Activated B cell treated with CpG ODN at 0.5 μM for 24 hours (primary cell): Measurements from ENCODE around the gene RASA3. TPM values are rescaled to one million over a fixed set of nuclear protein-coding genes. Genes with fewer than 3 reads are reported as not detected.

Experiments
- ATAC-seq: fragments of 200-7000 bp; cut with Tn5 transposase; one replicate; pipeline ENCODE4 v1.10.0; 2021; ENCODE audit warnings: low read depth, mild to moderate bottlenecking, moderate library complexity
- CTCF ChIA-PET: fragments of 350-600 bp; sonication (Branson Sonifier 250); formaldehyde crosslinking; loops from one replicate; lab custom pipeline; 2021; ENCODE audit warnings: antibody characterized with exemption; lab: Charles Lee
- POLR2A ChIA-PET: fragments of 350-600 bp; sonication (Branson Sonifier 250); formaldehyde crosslinking; loops from one replicate; lab custom pipeline; 2021; ENCODE audit warnings: antibody characterized with exemption; lab: Charles Lee
- DNase-seq: peaks from one replicate; pipeline ENCODE4 v3.0.0; 2022
- H3K27ac Mint-ChIP-seq: one replicate; pipeline ENCODE4 v1.8.0; 2020; ENCODE audit warnings: mixed read lengths
- H3K27me3 Mint-ChIP-seq: one replicate; pipeline ENCODE4 v1.8.0; 2021; ENCODE audit warnings: mixed read lengths
- H3K36me3 Mint-ChIP-seq: one replicate; pipeline ENCODE4 v1.8.0; 2021; ENCODE audit warnings: low read depth, mixed read lengths
- H3K4me1 Mint-ChIP-seq: one replicate; pipeline ENCODE4 v1.8.0; 2021; ENCODE audit warnings: mixed read lengths
- H3K4me3 Mint-ChIP-seq: one replicate; pipeline ENCODE4 v1.8.0; 2020; ENCODE audit warnings: mild to moderate bottlenecking, mixed read lengths
- H3K9me3 Mint-ChIP-seq: one replicate; pipeline ENCODE4 v1.8.0; 2020; ENCODE audit warnings: mixed read lengths
- intact Hi-C: fragments of 100-400 bp; cut with micrococcal nuclease; formaldehyde crosslinking; loops from one replicate; pipeline ENCODE4 v1.15.1; 2024
- total RNA-seq: library from RNA; stranded (reverse); gene quantifications from 2 replicates; pipeline ENCODE4 v1.2.3, GENCODE V29; 2022
- TF ChIP-seq, protein P1 (sequence below): fragments of 200-600 bp; IDR thresholded peaks from one replicate; pipeline ENCODE4 v1.8.0; 2022; ENCODE audit warnings: antibody characterized with exemption, mild to moderate bottlenecking

RASA3 gene
- total RNA-seq, 1 donor from 2014 or later: 20.4 TPM

GRCh38 chr13:113952151-113952982, 180.1 kb downstream of the RASA3 start:
- CTCF ChIA-PET: interaction anchor here (1.2 kb wide), 1 partner anchor 274 kb away, joined by 3 read pairs; no protein-coding TSS in a partner anchor
- Mint-ChIP-seq H3K9me3 (no peaks in the 10 kb centered on the region), H3K27me3 (no peaks in the 10 kb centered on the region), H3K27ac (no peak overlapping the region), H3K4me3 (no peak overlapping the region), H3K4me1 (peaks cover 17% of the 10 kb centered on the region), H3K36me3 (peaks cover 9% of the 10 kb centered on the region)
- POLR2A ChIA-PET: interaction anchor here (0.7 kb wide), 1 partner anchor 52 kb away, joined by 3 read pairs; no protein-coding TSS in a partner anchor
- no peak for DNase-seq
- TF ChIP-seq, protein P1, sequence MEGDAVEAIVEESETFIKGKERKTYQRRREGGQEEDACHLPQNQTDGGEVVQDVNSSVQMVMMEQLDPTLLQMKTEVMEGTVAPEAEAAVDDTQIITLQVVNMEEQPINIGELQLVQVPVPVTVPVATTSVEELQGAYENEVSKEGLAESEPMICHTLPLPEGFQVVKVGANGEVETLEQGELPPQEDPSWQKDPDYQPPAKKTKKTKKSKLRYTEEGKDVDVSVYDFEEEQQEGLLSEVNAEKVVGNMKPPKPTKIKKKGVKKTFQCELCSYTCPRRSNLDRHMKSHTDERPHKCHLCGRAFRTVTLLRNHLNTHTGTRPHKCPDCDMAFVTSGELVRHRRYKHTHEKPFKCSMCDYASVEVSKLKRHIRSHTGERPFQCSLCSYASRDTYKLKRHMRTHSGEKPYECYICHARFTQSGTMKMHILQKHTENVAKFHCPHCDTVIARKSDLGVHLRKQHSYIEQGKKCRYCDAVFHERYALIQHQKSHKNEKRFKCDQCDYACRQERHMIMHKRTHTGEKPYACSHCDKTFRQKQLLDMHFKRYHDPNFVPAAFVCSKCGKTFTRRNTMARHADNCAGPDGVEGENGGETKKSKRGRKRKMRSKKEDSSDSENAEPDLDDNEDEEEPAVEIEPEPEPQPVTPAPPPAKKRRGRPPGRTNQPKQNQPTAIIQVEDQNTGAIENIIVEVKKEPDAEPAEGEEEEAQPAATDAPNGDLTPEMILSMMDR: no peak
- ATAC-seq: no peak
- intact Hi-C loops: no loop called here

- peak; percentile 95 for ATAC-seq
- peaks cover 9% of the 10 kb centered on the region for H3K36me3 Mint-ChIP-seq
- ChIA-PET POLR2A (no interaction called here), CTCF (interaction anchor here (1.5 kb wide), 1 partner anchor 275 kb away, joined by 6 read pairs; no protein-coding TSS in a partner anchor)
- no peak overlapping the region for H3K27ac Mint-ChIP-seq
- intact Hi-C loops: loop anchor here (1.0 to 2.0 kb wide), 3 partner anchors 159 to 283 kb away; partner anchors contain the start of gene CDC16
- no peaks in the 10 kb centered on the region for H3K9me3 Mint-ChIP-seq
- H3K27me3 Mint-ChIP-seq: no peaks in the 10 kb centered on the region
- peak; percentile 60 for DNase-seq
- H3K4me1 Mint-ChIP-seq: peaks cover 17% of the 10 kb centered on the region
- peak overlapping the region; percentile 32 for H3K4me3 Mint-ChIP-seq
- TF ChIP-seq, protein P1: peak; percentile 41
These were observed 181.0 kb downstream of the RASA3 start for GRCh38 chr13:113951246-113951999.

- H3K27ac Mint-ChIP-seq: no peak overlapping the region
- H3K27me3 Mint-ChIP-seq: no peaks in the 10 kb centered on the region
- CTCF ChIA-PET: interaction anchor here (0.5 to 1.5 kb wide), 2 partner anchors 160 to 276 kb away, joined by 3 to 6 read pairs; no protein-coding TSS in a partner anchor
- no peaks in the 10 kb centered on the region for H3K9me3 Mint-ChIP-seq
- POLR2A ChIA-PET: no interaction called here
- H3K36me3 Mint-ChIP-seq: peaks cover 8% of the 10 kb centered on the region
- peak; percentile 36 for ATAC-seq
- intact Hi-C loops: loop anchor here (1.0 to 2.0 kb wide), 3 partner anchors 160 to 284 kb away; partner anchors contain the start of gene CDC16
- no peak overlapping the region for H3K4me3 Mint-ChIP-seq
- H3K4me1 Mint-ChIP-seq: peaks cover 17% of the 10 kb centered on the region
- no peak for DNase-seq
- TF ChIP-seq, protein P1: no peak
These were observed 181.8 kb downstream of the RASA3 start for GRCh38 chr13:113950451-113951245.

GRCh38 chr13:113949546-113949945, 182.9 kb downstream of the RASA3 start:
- Mint-ChIP-seq H3K27ac (no peak overlapping the region), H3K36me3 (no peaks in the 10 kb centered on the region), H3K27me3 (no peaks in the 10 kb centered on the region), H3K4me3 (no peak overlapping the region), H3K4me1 (peaks cover 17% of the 10 kb centered on the region), H3K9me3 (no peaks in the 10 kb centered on the region)
- ChIA-PET CTCF (interaction anchor here (2.8 kb wide), 1 partner anchor 277 kb away, joined by 14 read pairs; no protein-coding TSS in a partner anchor), POLR2A (interaction anchor here (0.5 kb wide), 1 partner anchor 162 kb away, joined by 3 read pairs; no protein-coding TSS in a partner anchor)
- ATAC-seq (no peak), DNase-seq (no peak)
- TF ChIP-seq, protein P1: no peak
- intact Hi-C loops: no loop called here
